Neural cell (in vitro differentiated cells): ENCODE results near the gene NRG2. TPM values are rescaled to one million over a fixed set of nuclear protein-coding genes. Genes with fewer than 3 reads are reported as not detected.
A peak's percentile ranks its signal among the peaks of the same experiment; 100 is the strongest.

Source experiments
- H2AFZ ChIP-seq: fragments of 200-600, 300-800 bp; sonication (generic), shearing (Covaris generic); 2 replicates; pipeline ENCODE4 v1.6.0; 2014; ENCODE audit warnings: low read depth, mild to moderate bottlenecking, antibody characterized with exemption, low read length, moderate library complexity
- H3F3A ChIP-seq: fragments of 200-600 bp; shearing (Covaris generic); 2 replicates; pipeline ENCODE4 v1.6.1; 2016; ENCODE audit warnings: mild to moderate bottlenecking, moderate library complexity, mixed read lengths, antibody characterized with exemption, low read length; ENCODE audit not compliant: insufficient read depth, poor library complexity, severe bottlenecking
- H3K27ac ChIP-seq: fragments of 200-600, 300-800 bp; sonication (generic), shearing (Covaris generic); 2 replicates; pipeline ENCODE4 v1.5.1; 2014; ENCODE audit warnings: mild to moderate bottlenecking, low read length, moderate library complexity
- H3K27me3 ChIP-seq: fragments of 300-800, 200-600 bp; sonication (generic), shearing (Covaris generic); 2 replicates; pipeline ENCODE4 v1.6.0; 2014; ENCODE audit warnings: mild to moderate bottlenecking, low read depth, low read length, moderate library complexity; ENCODE audit not compliant: insufficient read depth
- H3K36me3 ChIP-seq: fragments of 300-800, 200-600 bp; sonication (generic), shearing (Covaris generic); 2 replicates; pipeline ENCODE4 v1.5.1; 2014; ENCODE audit warnings: mild to moderate bottlenecking, antibody characterized with exemption, low read length, moderate library complexity; ENCODE audit not compliant: insufficient read depth
- H3K4me2 ChIP-seq: fragments of 300-800, 200-600 bp; sonication (generic), shearing (Covaris generic); 2 replicates; pipeline ENCODE4 v1.6.0; 2014; ENCODE audit warnings: mild to moderate bottlenecking, low read length
- H3K4me3 ChIP-seq: fragments of 300-800, 200-600 bp; sonication (generic), shearing (Covaris generic); 2 replicates; pipeline ENCODE4 v1.5.1; 2014; ENCODE audit warnings: mild to moderate bottlenecking, low read length, moderate library complexity
- H3K79me2 ChIP-seq: fragments of 200-600 bp; shearing (Covaris generic); replicated peaks from 2 replicates; pipeline ENCODE4 v1.6.0; 2014; ENCODE audit warnings: mild to moderate bottlenecking, low read length, moderate library complexity; ENCODE audit not compliant: insufficient read depth
- H3K9ac ChIP-seq: fragments of 300-800, 200-600 bp; sonication (generic), shearing (Covaris generic); 2 replicates; pipeline ENCODE4 v1.6.1; 2016; ENCODE audit warnings: mild to moderate bottlenecking, low read length, mixed read lengths
- H3K9me2 ChIP-seq: fragments of 200-600 bp; shearing (Covaris generic); 2 replicates; pipeline ENCODE4 v1.6.1; 2016; ENCODE audit warnings: mild to moderate bottlenecking, low read length, mixed read lengths; ENCODE audit not compliant: insufficient read depth
- H3K9me3 ChIP-seq: fragments of 200-600, 300-800 bp; sonication (generic), shearing (Covaris generic); 2 replicates; pipeline ENCODE4 v1.6.1; 2016; ENCODE audit warnings: mild to moderate bottlenecking, mixed run types, low read length, moderate library complexity, mixed read lengths
- H4K20me1 ChIP-seq: fragments of 200-600 bp; shearing (Covaris generic); 2 replicates; pipeline ENCODE4 v1.6.1; 2016; ENCODE audit warnings: mild to moderate bottlenecking, mixed run types; ENCODE audit not compliant: insufficient read depth
- CTCF ChIP-seq: fragments of 450-650 bp; IDR thresholded peaks from 2 replicates; pipeline ENCODE4 v1.5.1; 2014; ENCODE audit warnings: antibody characterized with exemption, mild to moderate bottlenecking, moderate library complexity; ENCODE audit not compliant: poor library complexity, severe bottlenecking
- EP300 ChIP-seq: fragments of 450-650 bp; conservative IDR thresholded peaks from 2 replicates; pipeline ENCODE4 v1.6.1; 2014; ENCODE audit warnings: antibody characterized with exemption, mild to moderate bottlenecking, moderate library complexity; ENCODE audit not compliant: poor library complexity, severe bottlenecking
- EZH2 ChIP-seq: fragments of 200-600, 300-800 bp; shearing (Covaris generic), sonication (generic); IDR thresholded peaks from 2 replicates; pipeline ENCODE4 v1.6.1; 2014; ENCODE audit warnings: antibody characterized with exemption, low read length, borderline replicate concordance, mild to moderate bottlenecking; ENCODE audit not compliant: insufficient read depth, poor library complexity, severe bottlenecking
- MXI1 ChIP-seq: fragments of 450-650 bp; conservative IDR thresholded peaks from 2 replicates; pipeline ENCODE4 v1.6.1; 2014; ENCODE audit warnings: antibody characterized with exemption, mild to moderate bottlenecking; ENCODE audit not compliant: poor library complexity, severe bottlenecking
- POLR2AphosphoS5 ChIP-seq: IDR thresholded peaks from 2 replicates; pipeline ENCODE4 v1.6.1; 2012
- RAD21 ChIP-seq: fragments of 450-650 bp; conservative IDR thresholded peaks from 2 replicates; pipeline ENCODE4 v1.6.1; 2014; ENCODE audit warnings: antibody characterized with exemption, mild to moderate bottlenecking, moderate library complexity
- REST ChIP-seq: IDR thresholded peaks from 2 replicates; pipeline ENCODE4 v1.6.1; 2012; ENCODE audit warnings: borderline replicate concordance
- SMC3 ChIP-seq: fragments of 450-650 bp; conservative IDR thresholded peaks from 2 replicates; pipeline ENCODE4 v1.6.1; 2014; ENCODE audit warnings: antibody characterized with exemption, mild to moderate bottlenecking, moderate library complexity; ENCODE audit not compliant: poor library complexity
- TAF1 ChIP-seq: IDR thresholded peaks from 2 replicates; pipeline ENCODE4 v1.6.1; 2012; ENCODE audit warnings: low read depth
- polyA plus RNA-seq: library from polyadenylated mRNA; depleted of rRNA; stranded (reverse); fragments of >200 nt; gene quantifications from 2 replicates; pipeline ENCODE4 v1.2.3, GENCODE V29; 2014

NRG2 gene
- polyA plus RNA-seq, 1 donor from 2014 or later = 5.4 TPM

GRCh38 chr5:140043508-140043872 lies 391 bp upstream of the NRG2 start:
- Histone ChIP-seq H3F3A (no peaks in the 10 kb centered on the region), H3K4me2 (peak overlapping the region; percentile 37), H3K9me2 (no peaks in the 10 kb centered on the region), H3K27me3 (peaks cover 34% of the 10 kb centered on the region), H3K4me3 (peak overlapping the region; percentile 89), H3K79me2 (no peaks in the 10 kb centered on the region), H2AFZ (peak overlapping the region; percentile 69), H3K9ac (peak overlapping the region; percentile 83), H3K9me3 (no peaks in the 10 kb centered on the region), H4K20me1 (no peaks in the 10 kb centered on the region), H3K36me3 (no peaks in the 10 kb centered on the region), H3K27ac (peak overlapping the region; percentile 80)
- no peak for TF ChIP-seq REST
- TF ChIP-seq EZH2 = no peak
- TF ChIP-seq MXI1 = no peak
- TF ChIP-seq RAD21 = no peak
- peak; percentile 65 for TF ChIP-seq CTCF
- no peak for TF ChIP-seq TAF1
- TF ChIP-seq SMC3 = no peak
- TF ChIP-seq POLR2AphosphoS5 = no peak

GRCh38 chr5:140042393-140042642 lies 781 bp downstream of the NRG2 start:
- no peaks in the 10 kb centered on the region for H3F3A ChIP-seq
- peak; percentile 1 for TF ChIP-seq POLR2AphosphoS5
- no peak for TF ChIP-seq EP300
- H3K9me2 ChIP-seq = no peaks in the 10 kb centered on the region
- H3K9ac ChIP-seq = peak overlapping the region; percentile 83
- no peaks in the 10 kb centered on the region for H4K20me1 ChIP-seq
- H3K4me2 ChIP-seq = peak overlapping the region; percentile 36
- peak overlapping the region; percentile 69 for H2AFZ ChIP-seq
- no peaks in the 10 kb centered on the region for H3K36me3 ChIP-seq
- H3K79me2 ChIP-seq = no peaks in the 10 kb centered on the region
- H3K27ac ChIP-seq = peak overlapping the region; percentile 80
- peaks cover 42% of the 10 kb centered on the region for H3K27me3 ChIP-seq
- H3K4me3 ChIP-seq = peak overlapping the region; percentile 89
- H3K9me3 ChIP-seq = no peaks in the 10 kb centered on the region

GRCh38 chr5:140041492-140042392 lies 1.4 kb downstream of the NRG2 start:
- Histone ChIP-seq H4K20me1 (no peaks in the 10 kb centered on the region), H3K9me3 (no peaks in the 10 kb centered on the region), H3K9me2 (no peaks in the 10 kb centered on the region), H3K9ac (peak overlapping the region; percentile 83), H3K36me3 (no peaks in the 10 kb centered on the region), H3K4me2 (peak overlapping the region; percentile 36), H3K79me2 (no peaks in the 10 kb centered on the region), H3F3A (no peaks in the 10 kb centered on the region), H3K27ac (peak overlapping the region; percentile 80), H2AFZ (no peak overlapping the region), H3K27me3 (peaks cover 42% of the 10 kb centered on the region), H3K4me3 (peak overlapping the region; percentile 89)
- no peak for TF ChIP-seq EP300
- no peak for TF ChIP-seq REST
- no peak for TF ChIP-seq CTCF
- TF ChIP-seq RAD21 = no peak
- peak; percentile 6 for TF ChIP-seq POLR2AphosphoS5
- no peak for TF ChIP-seq SMC3
- TF ChIP-seq TAF1 = no peak
- no peak for TF ChIP-seq EZH2
- peak; percentile 62 for TF ChIP-seq MXI1
